CD4-positive, alpha-beta T cell treated with Interleukin-4 for 4 hours (primary cell): ENCODE data around the gene SLC37A2.
"Not testable (repeated sequence)": the region's sequence is repeated elsewhere in the genome, so short reads cannot be mapped to it uniquely, and the experiment has no call there.

ENCODE experiments used
- DNase-seq: peaks from one replicate; pipeline ENCODE4 v3.0.0-alpha.2; 2020

The SLC37A2 gene

DNA sequence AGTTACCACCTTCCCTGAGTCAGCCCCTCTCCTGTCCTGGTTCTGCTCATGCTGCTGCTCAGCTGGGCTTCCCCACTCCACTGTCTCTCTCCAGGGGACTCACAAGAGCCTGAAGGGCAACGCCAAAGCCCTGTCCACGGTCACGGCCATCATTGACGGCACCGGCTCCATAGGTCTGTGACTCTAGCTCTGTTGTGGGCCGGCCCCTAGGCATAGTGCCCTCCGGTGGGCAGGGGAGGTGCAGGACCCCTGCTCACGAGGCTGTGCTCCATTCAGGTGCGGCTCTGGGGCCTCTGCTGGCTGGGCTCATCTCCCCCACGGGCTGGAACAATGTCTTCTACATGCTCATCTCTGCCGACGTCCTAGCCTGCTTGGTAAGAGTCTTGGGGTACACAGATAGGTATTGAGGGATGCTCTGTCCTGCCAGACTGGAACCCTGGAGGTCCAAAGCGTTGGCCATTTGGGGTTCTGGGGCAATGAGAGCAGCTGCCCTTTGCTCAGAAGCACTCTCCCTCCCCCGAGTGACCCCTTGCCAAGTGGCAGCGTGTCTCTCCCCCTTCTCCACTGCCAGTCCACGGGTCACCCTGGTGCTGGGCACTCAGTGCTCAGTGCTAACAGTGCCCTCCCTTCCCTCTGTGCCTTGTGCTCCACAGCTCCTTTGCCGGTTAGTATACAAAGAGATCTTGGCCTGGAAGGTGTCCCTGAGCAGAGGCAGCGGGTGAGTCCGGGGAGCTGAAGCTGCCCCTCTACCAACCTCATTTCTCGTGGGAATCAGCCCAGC, 22.4 kb downstream of the SLC37A2 start:
- DNase-seq: no peak

DNA sequence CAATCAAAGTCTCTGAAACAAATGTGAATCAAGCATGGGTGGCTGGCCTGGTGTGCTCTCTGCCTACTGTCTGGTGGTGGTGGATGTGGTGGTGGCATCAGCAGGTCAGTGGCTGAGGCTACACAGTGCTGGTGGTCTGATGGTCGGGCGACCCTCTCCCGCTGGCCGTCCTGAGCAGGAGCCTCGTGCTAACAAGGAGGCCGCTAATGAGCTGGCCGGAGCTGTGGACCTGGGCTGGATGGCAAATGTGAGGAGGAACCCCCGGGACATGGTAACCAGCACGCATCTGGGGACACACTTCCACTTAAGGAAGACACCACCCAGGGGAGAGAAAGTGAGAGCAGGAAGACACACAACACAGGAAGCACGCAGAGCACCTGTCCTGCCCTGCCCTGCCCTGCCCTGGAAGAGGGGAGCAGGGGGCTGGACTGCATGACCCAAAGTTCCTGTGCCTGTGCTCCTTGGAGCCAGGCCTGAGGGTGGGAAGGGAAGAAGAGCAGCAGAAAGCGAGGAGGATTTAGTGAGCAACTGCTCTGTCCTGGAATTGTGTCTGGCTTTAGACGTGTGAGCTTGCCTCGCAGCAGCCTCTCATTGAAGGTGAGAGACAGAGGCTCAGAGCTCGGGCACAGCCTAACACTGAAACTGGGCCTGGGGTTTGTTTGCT, 23.7 kb downstream of the SLC37A2 start:
- DNase-seq: no peak

DNA sequence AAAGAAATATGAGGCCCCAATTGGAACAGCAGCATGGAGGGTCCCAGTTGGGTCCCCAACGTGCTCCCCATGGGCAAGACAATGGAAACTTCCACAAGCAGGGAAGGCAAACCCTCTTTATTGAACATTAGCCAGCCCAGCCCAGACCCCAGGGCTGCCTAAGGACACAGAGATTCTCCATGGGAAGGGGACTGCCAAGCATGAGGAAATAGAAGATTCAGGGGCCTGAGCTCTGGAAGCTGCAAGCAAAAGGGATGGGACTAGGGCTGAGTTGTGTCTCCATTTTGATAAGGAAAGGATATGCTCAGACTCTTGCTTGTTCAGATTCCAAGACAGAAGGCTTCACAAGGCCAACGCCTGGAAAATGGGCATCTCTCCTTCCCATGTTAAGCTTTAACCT, 25.0 kb downstream of the SLC37A2 start:
- no peak for DNase-seq

DNA sequence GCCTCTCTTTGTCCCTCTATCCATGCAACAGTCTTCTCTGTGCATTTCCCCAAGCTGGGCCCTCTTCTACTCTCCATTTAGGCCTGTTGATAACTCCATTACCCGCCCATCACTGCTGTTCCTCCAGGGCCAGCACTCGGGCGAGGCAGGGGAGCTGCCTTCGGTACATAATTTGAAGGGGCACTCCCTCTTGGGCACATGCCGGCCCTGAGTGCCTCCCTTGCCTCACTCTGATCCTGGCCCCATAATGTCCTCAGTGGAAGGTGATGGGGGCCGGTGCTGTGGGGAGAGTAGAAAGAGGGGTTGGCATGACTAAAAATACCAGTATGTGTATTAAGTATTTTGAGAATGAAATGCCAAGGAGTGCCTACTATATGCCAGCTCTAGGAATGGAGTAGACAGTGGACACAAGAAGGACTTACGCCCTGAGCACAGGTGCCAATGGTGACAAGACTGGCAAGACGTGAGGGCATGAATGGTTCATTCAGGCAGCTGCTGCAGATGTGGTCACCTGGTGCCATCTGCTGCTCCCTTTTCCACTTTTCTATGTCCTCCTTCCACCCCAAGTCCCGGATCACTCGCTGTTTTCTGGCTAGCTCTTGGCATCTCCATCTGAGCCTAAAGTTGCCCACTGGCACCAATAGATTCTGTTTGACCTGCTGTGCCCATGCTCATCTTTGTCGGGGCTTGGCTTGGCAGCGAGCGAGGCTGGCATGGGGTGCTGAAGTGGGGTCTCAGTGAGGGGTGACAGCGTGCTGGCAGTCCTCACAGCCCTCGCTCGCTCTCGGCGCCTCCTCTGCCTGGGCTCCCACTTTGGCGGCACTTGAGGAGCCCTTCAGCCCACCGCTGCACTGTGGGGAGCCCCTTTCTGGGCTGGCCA, 25.7 kb downstream of the SLC37A2 start:
- no peak for DNase-seq

DNA sequence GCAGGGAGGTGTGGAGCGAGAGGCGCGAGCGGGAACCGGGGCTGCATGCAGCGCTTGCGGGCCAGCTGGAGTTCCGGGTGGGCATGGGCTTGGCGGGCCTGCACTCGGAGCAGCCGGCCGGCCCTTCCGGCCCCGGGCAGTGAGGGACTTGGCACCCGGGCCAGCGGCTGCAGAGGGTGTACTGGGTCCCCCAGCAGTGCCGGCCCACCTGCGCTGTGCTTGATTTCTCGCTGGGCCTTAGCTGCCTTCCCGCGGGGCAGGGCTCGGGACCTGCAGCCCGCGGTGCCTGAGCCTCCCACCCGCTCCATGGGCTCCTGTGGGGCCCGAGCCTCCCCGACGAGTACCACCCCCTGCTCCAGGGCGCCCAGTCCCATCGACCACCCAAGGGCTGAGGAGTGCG, 26.4 kb downstream of the SLC37A2 start:
- not testable (repeated sequence) for DNase-seq

DNA sequence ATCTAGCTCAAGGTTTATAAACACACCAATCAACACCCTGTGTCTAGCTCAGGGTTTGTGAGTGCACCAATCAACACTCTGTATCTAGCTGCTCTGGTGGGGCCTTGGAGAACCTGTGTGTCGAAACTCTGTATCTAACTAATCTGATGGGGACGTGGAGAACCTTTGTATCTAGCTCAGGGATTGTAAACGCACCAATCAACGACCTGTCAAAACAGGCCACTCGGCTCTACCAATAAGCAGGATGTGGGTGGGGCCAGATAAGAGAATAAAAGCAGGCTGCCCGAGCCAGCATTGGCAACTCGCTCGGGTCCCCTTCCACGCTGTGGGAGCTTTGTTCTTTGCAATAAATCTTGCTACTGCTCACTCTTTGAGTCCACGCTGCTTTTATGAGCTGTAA, 27.0 kb downstream of the SLC37A2 start:
- not testable (repeated sequence) for DNase-seq

DNA sequence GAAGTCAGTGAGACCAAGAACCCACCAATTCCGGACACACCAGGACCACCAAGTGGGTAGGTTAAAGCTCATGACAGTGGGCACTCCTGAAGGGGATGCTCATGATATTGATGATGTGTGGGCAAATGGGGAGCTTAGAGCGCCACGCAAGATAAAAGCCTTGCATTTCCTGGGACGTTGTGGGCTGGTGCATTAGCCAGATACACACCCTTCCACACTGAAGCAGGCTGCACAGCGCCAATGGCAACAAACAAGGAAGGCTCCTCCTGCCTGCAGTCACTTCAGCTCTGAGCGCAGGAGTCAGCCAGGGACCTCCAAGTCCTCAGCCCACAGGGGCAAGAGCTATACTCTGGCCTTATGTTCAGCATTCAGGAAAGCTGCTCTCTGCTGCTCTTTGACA, 27.7 kb downstream of the SLC37A2 start:
- DNase-seq: no peak

DNA sequence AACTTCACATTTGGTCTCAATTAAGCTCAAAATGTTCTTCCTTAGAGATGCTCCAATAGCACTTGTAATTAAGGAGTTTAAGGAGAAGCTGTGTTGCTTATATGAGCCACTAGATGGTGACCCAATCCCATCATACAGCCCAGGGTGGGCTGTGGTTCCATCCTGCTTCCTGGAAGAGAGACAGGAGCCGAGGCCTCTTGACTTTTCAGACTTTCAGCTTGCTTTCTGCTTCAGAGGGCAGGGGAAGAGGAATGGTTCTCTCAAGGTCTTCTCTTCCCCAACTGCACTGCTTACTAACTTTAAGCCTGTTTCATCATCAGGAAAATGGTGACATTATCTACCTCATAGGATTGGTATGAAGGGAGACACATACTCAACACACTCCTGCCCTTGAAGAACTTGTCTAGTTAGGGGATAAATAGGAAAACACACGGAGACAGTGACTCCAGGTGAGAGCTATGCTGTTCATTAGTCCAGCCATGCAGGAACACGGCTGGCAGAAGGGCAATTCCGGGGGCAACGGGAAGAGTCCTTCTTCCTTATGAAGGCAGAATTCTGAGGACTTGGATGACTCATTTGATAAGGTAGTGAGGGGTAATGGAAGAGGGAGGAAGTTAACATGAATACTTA, 28.3 kb downstream of the SLC37A2 start:
- DNase-seq: no peak

DNA sequence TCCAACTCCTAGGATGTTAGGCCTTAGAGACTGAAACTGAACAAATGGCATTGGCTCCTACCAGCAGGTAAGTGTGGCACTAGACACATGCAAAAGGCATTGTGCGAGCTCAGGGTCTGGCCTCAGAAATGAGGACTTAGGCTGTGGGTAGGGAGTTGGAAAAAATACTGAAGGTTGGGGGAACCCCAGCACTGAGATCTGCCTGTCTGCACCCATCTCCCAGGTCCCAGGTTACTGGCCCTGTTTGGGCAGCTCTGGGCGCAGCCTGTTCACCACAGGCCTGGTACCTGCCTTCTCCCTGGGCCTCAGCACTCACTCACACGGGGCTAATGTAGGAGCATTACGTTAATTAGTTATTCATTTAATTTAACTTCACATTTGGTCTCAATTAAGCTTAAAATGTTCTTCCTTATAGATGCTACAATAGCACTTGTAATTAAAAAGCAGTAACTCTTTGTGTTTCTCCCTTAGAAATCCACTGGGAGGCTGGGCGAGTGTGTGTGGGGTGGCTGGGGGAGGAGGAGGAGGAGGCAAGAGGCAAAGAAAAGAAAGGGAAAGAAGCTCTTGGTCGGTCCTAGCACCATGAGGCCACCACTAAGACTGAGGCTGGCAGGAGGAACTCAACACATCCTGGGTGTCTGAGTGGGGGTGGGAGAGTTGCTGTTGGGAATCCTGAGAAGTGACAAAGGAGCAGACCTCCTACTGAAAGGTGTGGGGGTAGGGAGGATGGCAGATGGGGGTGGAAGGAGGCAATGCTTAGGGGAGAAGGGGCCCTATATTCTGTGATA, 29.0 kb downstream of the SLC37A2 start:
- DNase-seq: no peak

DNA sequence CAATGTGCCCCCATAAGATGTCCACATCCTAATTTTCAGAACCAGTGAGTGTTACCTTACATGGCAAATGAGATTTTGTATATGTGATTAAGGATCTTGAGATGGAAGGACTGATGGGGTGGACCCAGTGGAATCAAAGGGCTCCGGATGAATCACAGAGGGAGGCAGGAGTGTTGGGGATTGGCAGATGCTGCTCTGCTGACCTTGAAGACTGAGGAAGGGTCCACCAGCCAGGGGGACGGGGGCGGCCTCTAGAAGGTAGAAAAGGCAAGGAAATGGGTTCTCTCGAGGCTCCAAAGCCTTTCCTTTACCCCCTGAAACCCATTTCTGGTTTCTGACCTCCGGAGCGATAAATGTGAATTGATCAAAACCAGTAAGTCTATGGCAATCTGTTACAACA, 29.6 kb downstream of the SLC37A2 start:
- DNase-seq: no peak

DNA sequence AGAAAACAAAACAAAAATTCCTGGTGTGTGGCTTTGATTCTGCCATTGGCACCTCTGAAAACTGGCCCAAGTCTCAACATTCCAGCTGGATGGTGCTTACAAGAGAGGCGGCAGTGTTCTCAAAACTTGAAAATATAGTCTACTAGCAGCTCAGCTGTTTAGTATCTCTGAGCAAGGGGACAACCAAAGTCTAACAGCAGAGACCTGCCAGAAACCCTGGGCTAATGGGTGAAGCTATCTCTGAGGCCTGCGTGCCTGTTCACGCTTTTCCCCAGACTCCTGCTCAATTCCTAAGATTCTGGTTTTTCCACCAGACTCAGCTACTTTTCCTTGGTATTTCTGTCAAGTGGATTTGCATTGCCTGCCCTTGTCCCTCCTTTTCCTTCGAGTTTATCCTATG, 30.4 kb downstream of the SLC37A2 start:
- no peak for DNase-seq

DNA sequence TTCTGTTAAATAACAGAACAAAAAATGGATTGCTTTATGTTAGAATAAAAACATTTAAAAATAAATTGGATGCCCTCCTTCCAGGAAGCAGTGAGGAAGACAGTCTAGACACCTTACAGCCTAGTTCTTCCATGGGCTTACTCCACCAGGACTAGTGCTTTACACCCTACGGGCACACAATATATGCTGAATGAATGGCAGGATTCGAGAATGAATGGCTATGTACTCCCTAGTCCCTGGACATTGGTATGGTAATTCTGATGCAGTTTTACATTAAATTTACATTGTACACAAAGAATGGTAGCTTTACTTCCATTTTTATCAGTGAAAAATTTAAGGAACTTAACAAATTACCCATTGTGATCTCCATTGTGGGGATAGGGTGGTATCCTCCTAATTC, 31.6 kb downstream of the SLC37A2 start:
- no peak for DNase-seq

DNA sequence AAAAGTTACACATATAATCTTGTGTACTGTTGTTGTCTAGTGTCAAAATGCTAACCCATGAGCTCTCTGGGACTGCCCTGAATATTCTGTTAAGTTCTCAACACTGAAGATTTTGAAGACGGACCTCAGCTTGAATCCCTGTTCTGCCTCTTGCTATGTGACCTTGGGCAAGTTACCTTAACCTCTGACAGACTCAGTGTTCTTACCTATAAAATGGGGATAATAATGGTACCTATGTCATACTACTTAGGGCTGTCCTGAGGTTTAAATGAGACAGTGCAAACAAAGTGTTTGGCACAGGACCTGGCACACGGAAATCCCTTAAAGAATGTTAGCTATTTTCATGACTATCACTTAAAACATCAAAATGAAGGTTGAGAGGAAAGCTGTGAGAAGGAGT, 37.0 kb downstream of the SLC37A2 start:
- no peak for DNase-seq

DNA sequence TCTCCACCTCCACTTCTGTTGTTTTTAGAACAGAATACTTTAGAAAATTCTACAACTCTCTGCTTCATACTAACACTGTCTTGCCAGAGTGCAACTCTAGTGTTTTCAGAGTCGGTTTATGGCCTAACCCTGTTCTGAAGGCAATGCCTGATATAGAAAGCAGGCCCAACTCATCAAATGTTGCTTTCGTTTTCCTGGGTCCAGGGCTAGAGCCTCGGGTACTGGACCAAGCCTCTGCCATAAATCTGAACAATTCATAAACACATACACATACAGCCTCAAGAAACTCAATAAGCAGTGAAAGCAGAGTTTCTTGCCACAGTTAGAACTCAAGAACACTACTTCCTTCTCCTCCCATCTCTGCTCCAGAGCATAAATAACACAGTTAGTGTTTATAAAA, 38.5 kb downstream of the SLC37A2 start:
- no peak for DNase-seq

DNA sequence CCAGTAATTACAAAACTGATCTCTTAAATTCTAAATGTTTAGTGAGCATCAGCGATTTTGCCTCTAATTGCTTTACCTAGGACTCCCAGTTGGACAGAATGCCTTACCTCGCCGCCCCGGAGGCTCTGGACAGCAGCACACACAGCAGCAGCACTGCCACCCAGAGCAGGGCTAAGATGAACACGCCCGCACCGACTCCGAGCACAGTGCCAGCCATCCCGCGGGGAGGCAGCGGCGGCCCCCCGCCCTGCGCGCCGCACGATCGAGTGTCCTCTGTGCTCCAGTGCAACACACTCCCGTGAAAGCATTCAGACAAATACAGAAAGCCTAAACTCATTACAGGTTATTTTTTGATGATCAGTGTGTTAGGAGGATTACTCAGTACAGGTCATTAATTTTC, 38.9 kb downstream of the SLC37A2 start:
- no peak for DNase-seq

DNA sequence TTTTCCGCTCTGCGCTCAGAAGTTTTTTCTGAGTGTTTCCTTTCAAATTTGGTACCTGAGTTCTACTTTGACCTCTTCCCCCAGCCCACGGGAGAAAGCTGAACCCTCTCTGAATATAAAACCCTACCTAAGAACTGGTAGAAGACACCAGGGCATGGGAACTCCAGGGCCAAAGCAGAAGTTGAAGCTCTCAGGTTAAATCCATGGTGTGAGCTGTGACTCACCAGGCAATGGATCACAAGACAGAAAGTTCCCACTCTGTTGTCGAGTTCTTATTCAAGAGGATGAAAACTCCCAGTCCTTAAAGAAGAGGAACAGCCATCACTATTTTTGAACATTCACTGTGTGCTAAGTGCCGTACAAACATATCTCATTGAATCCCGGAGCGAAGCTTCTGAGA, 39.4 kb downstream of the SLC37A2 start:
- DNase-seq: no peak

DNA sequence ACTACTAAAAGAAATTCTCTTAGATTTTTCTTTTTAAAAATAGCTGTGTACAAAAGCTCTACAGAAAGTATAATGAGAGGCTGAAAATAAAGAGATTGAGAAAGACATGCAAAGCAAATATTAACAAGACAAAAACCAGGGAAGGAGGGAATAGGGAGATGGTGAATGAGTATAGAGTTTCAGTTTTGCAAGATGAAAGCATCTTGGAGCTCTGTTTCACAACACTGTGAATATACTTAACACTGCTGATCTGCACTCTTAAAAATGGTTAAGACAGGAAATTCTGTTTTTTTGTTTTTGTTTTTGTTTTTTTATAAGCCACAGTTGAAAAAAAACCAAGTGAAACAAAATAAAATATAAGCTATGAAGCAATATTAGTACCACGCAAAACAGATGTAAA, 42.8 kb downstream of the SLC37A2 start:
- DNase-seq: no peak

DNA sequence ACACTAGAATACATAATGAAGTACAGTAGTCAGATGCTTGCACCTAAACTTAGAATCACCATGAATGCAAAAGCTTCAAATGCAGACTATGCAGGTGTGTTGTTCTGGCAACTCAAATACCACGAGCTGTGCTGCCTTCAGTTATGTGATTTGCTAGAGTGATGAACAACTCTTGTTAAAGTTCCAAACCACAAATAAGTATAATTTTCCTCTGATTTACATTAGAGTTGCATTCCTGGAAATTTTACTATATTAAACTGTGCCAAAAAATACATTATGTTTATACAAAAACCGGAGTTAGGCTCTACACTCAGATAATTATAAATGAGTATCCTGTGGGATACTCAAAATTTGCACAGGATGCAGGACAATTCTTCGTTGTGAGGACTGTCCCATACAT, 45.4 kb downstream of the SLC37A2 start:
- no peak for DNase-seq

DNA sequence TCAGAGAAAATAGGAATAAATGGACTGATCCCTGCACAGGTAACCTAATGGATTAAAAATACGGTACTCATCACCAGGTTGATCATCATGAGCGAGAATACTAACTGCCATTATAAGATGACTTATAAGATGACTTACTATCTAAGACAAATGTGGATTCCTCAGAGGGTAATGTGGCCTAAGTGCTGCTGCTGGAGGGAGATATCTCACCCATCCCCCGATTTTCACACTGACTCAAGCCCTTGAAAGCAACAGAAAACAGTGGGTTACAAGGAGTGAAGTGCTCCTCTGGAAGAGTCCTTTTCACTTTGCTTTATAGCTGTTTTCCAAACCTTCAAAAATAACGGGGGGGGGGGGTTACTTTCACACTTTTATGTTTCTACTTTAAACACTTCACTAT, 47.4 kb downstream of the SLC37A2 start:
- DNase-seq: peak; percentile 5

DNA sequence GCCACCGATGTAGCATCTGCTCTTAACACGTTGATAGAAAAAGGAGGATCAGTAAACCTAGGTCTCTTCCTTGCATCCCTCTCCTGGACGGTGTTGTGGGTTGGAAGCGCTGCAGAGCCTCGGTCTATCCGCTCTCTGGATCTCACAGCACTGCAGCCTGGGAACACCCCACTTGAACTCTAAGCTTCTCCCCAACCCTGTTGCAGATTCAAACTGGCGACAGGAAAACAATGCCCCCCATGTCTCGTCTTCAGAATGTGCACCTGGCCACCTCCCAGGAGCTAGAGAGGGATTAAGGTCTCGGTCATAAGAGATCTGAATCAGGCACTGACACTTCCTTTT, 47.9 kb downstream of the SLC37A2 start:
- peak; percentile 0 for DNase-seq

DNA sequence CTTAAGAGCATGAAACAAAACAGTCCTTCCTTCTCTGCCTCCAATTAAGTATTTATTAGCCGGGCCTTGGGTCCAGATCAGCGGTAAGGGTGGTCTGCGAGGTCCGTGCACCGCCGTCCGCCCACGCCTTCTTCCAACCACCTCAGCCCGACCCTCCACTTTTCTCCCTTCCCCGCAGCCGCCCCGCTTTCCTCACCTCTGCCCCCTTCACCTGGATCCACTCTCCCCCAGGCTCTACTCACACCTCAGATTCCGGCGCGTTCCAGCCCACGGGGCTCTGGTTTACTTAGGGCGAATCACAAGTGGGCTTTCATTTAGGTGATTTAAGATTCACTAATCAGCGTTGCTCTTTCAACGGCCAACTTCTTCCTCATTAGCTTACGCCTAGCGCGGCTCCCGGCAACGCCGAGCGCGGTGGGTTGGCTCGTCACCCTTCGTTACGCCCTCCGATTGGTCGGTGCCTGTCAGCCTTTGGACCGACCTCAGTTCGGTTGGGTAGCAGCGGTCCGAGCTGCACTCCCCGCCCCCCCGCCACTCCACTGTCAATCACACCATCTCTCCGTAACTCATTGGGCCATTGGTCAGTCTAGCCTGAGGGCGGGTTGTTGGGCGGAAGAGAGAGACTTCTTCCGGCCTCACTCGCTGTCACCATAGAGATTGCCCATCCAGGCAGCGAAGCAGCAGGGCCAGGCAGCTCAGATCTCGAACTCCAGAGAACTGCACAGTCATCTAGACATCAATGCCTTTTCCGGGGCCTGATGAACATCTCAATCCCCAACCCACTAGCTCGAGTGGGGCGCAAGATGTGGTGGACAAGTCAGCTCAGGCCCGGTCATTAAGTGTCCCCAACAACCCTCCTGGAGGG, 48.5 kb downstream of the SLC37A2 start, which contains the start of gene TMEM218:
Gene TMEM218, minus strand, starts transcription at position 284 of the 865 bp plus-strand sequence. CDS start 9,385 bp downstream, outside the sequence.
- peak; percentile 99 for DNase-seq
